ENCODE measurements around the gene MOSMO.

DNA sequence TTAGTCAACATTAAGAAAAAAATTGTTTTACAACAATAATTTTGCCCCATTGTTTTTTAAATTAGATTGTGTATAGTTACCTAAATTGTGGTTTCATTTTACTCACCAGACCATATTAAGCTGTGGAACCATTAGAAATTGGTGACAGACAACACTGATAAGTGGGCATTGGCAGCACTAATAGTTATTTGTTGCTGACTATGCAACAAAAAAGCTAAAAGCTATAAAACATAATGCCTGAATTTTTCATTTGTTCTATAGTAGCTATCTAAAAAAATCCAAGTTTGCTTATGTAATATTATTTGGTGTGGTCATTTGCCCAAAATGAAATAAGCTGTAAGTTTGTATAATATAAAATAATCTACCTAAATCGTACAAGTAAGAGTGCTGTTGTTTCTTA lies 70.7 kb downstream of the MOSMO start:
- TF ChIP-seq CTCF (conservative IDR thresholded peaks at IDR 0.05; ENCODE audit: low read length) (no peak), EZH2phosphoT487 (IDR thresholded peaks at IDR 0.05; ENCODE audit: borderline replicate concordance, low read depth, low read length) (no peak)

Measured in OCI-LY7 (cell line).